Activated CD4-positive, alpha-beta memory T cell treated with anti-CD3 and anti-CD28 coated beads for 36 hours (primary cell): ENCODE measurements around the gene KLHDC3. TPM values are rescaled to one million over a fixed set of nuclear protein-coding genes. Genes with fewer than 3 reads are reported as not detected.

Source experiments
- CTCF ChIA-PET: fragments of 350-600 bp; sonication (Branson Sonifier 250); formaldehyde crosslinking; loops from one replicate; lab custom pipeline; 2021; ENCODE audit warnings: antibody characterized with exemption, inconsistent platforms; lab: Charles Lee
- POLR2A ChIA-PET: fragments of 350-600 bp; sonication (Branson Sonifier 250); formaldehyde crosslinking; loops from one replicate; lab custom pipeline; 2021; ENCODE audit warnings: antibody characterized with exemption; lab: Charles Lee
- DNase-seq: peaks from one replicate; pipeline ENCODE4 v3.0.0-alpha.2; 2020
- H3K27ac Mint-ChIP-seq: one replicate; pipeline ENCODE4 v1.8.0; 2021; ENCODE audit warnings: mixed read lengths
- H3K27me3 Mint-ChIP-seq: one replicate; pipeline ENCODE4 v1.8.0; 2021; ENCODE audit warnings: mixed read lengths
- H3K36me3 Mint-ChIP-seq: one replicate; pipeline ENCODE4 v1.8.0; 2021; ENCODE audit warnings: mixed read lengths
- H3K4me1 Mint-ChIP-seq: one replicate; pipeline ENCODE4 v1.8.0; 2021; ENCODE audit warnings: low read depth, mixed read lengths
- H3K4me3 Mint-ChIP-seq: one replicate; pipeline ENCODE4 v1.8.0; 2021; ENCODE audit warnings: mild to moderate bottlenecking, mixed read lengths
- H3K9me3 Mint-ChIP-seq: one replicate; pipeline ENCODE4 v1.8.0; 2021; ENCODE audit warnings: mixed read lengths
- intact Hi-C: fragments of 100-400 bp; cut with micrococcal nuclease; formaldehyde crosslinking; loops from one replicate; pipeline ENCODE4 v1.15.1; 2023
- total RNA-seq, 2 experiments: library from RNA; stranded (reverse); gene quantifications; one replicate each; pipeline ENCODE4 v1.2.3, GENCODE V29; 2021

Gene KLHDC3
- total RNA-seq, 2 experiments from 2014 or later = 48.1 to 52.3 TPM

- Mint-ChIP-seq H3K9me3 (no peaks in the 10 kb centered on the region), H3K4me1 (peaks cover 29% of the 10 kb centered on the region), H3K4me3 (peak overlapping the region; percentile 89), H3K36me3 (peaks cover 13% of the 10 kb centered on the region), H3K27ac (peak overlapping the region; percentile 95), H3K27me3 (no peaks in the 10 kb centered on the region)
- no peak for DNase-seq
- ChIA-PET POLR2A (interaction anchor here (1.5 to 1.8 kb wide), 2 partner anchors 46 to 130 kb away, joined by 6 to 10 read pairs; partner anchors contain the start of genes CNPY3, KLHDC3 and MEA1), CTCF (interaction anchor here (0.9 to 2.0 kb wide), 6 partner anchors 9 to 130 kb away, joined by 3 to 10 read pairs (median 4); partner anchors contain the start of gene PEX6)
- intact Hi-C loops = no loop called here
Observed at GRCh38 chr6:43060034-43060754, 46.1 kb downstream of the KLHDC3 start.

GRCh38 chr6:43060755-43061633 lies 46.9 kb downstream of the KLHDC3 start:
- Mint-ChIP-seq H3K27ac (no peak overlapping the region), H3K36me3 (peaks cover 6% of the 10 kb centered on the region), H3K9me3 (no peaks in the 10 kb centered on the region), H3K4me1 (peaks cover 29% of the 10 kb centered on the region), H3K4me3 (peak overlapping the region; percentile 89), H3K27me3 (no peaks in the 10 kb centered on the region)
- ChIA-PET POLR2A (no interaction called here), CTCF (interaction anchor here (0.8 to 1.4 kb wide), 4 partner anchors 9 to 131 kb away, joined by 3 to 10 read pairs (median 4); no protein-coding TSS in a partner anchor)
- no peak for DNase-seq
- intact Hi-C loops = no loop called here

GRCh38 chr6:43061861-43062260 lies 47.8 kb downstream of the KLHDC3 start:
- no peak overlapping the region for H3K4me3 Mint-ChIP-seq
- ChIA-PET CTCF (interaction anchor here (1.4 kb wide), 1 partner anchor 82 kb away, joined by 10 read pairs; no protein-coding TSS in a partner anchor), POLR2A (no interaction called here)

GRCh38 chr6:43062818-43063217 lies 48.8 kb downstream of the KLHDC3 start:
- H3K27ac Mint-ChIP-seq = no peak overlapping the region
- H3K9me3 Mint-ChIP-seq = no peaks in the 10 kb centered on the region
- H3K4me1 Mint-ChIP-seq = peaks cover 26% of the 10 kb centered on the region
- intact Hi-C loops = no loop called here
- H3K4me3 Mint-ChIP-seq = no peak overlapping the region
- H3K27me3 Mint-ChIP-seq = no peaks in the 10 kb centered on the region
- ChIA-PET CTCF (interaction anchor here (1.3 kb wide), 1 partner anchor 81 kb away, joined by 4 read pairs; no protein-coding TSS in a partner anchor), POLR2A (no interaction called here)
- H3K36me3 Mint-ChIP-seq = peaks cover 2% of the 10 kb centered on the region
- no peak for DNase-seq

More at GRCh38 chr6:43061861-43062260, 47.8 kb downstream of the KLHDC3 start:
- Mint-ChIP-seq H3K36me3 (peaks cover 3% of the 10 kb centered on the region), H3K4me1 (peaks cover 29% of the 10 kb centered on the region), H3K27ac (no peak overlapping the region), H3K27me3 (no peaks in the 10 kb centered on the region), H3K9me3 (no peaks in the 10 kb centered on the region)
- DNase-seq = no peak
- intact Hi-C loops = no loop called here

GRCh38 chr6:43070028-43070632 lies 56.1 kb downstream of the KLHDC3 start:
- peaks cover 3% of the 10 kb centered on the region for H3K36me3 Mint-ChIP-seq
- no peak overlapping the region for H3K27ac Mint-ChIP-seq
- no peak for DNase-seq
- intact Hi-C loops = loop anchor here (2.0 kb wide), 1 partner anchor 73 kb away; no protein-coding TSS in a partner anchor
- H3K4me3 Mint-ChIP-seq = no peak overlapping the region
- POLR2A ChIA-PET = no interaction called here
- no peaks in the 10 kb centered on the region for H3K4me1 Mint-ChIP-seq
- CTCF ChIA-PET = interaction anchor here (1.4 to 3.6 kb wide), 2 partner anchors 9 to 73 kb away, joined by 3 to 35 read pairs; no protein-coding TSS in a partner anchor
- no peaks in the 10 kb centered on the region for H3K27me3 Mint-ChIP-seq
- no peaks in the 10 kb centered on the region for H3K9me3 Mint-ChIP-seq

Other genes with a start within 250 kb of the KLHDC3 start
- 10 to 100 TPM; 12.0 to 12.1 TPM for gene BICRAL, start 232.2 kb upstream of the KLHDC3 start, total RNA-seq
- gene RPL7L1, start 134.6 kb upstream of the KLHDC3 start, total RNA-seq = 100 to 1,000 TPM; 111 to 117 TPM
- not detected for gene PTCRA, start 98.2 kb upstream of the KLHDC3 start, total RNA-seq
- gene CNPY3, start 84.8 kb upstream of the KLHDC3 start, total RNA-seq = 10 to 100 TPM; 32.2 to 37.6 TPM
- gene GNMT, start 53.5 kb upstream of the KLHDC3 start, total RNA-seq = not detected
- 10 to 100 TPM; 25.6 to 26.4 TPM for gene PEX6, start 35.1 kb upstream of the KLHDC3 start, total RNA-seq
- gene PPP2R5D, start 29.7 kb upstream of the KLHDC3 start, total RNA-seq = 10 to 100 TPM; 59.1 to 60.2 TPM
- gene MEA1, start 303 bp upstream of the KLHDC3 start, total RNA-seq = 10 to 100 TPM; 90.2 to 94.4 TPM
- gene RRP36, start 7.4 kb downstream of the KLHDC3 start, total RNA-seq = 10 to 100 TPM; 54.0 to 55.6 TPM
- 10 to 100 TPM; 23.2 to 23.8 TPM for gene CUL7, start 39.6 kb downstream of the KLHDC3 start, total RNA-seq
- 10 to 100 TPM; 91.0 to 95.4 TPM for gene MRPL2, start 45.2 kb downstream of the KLHDC3 start, total RNA-seq
- gene KLC4, start 45.4 kb downstream of the KLHDC3 start, total RNA-seq = 10 to 100 TPM; 11.0 to 11.9 TPM
- 1 to 10 TPM; 1.3 to 1.5 TPM for gene PTK7, start 62.1 kb downstream of the KLHDC3 start, total RNA-seq
- gene SRF, start 157.0 kb downstream of the KLHDC3 start, total RNA-seq = 10 to 100 TPM; 40.5 to 40.8 TPM
- 10 to 100 TPM; 37.8 to 38.4 TPM for gene CUL9, start 167.9 kb downstream of the KLHDC3 start, total RNA-seq
- 10 to 100 TPM; 57.5 to 57.9 TPM for gene DNPH1, start 215.2 kb downstream of the KLHDC3 start, total RNA-seq
- gene TTBK1, start 229.2 kb downstream of the KLHDC3 start, total RNA-seq = under 1 TPM; 0.31 to 0.34 TPM